Ishikawa (cell line): Measurements from ENCODE around the gene HSD17B4.

ENCODE experiments used
- CEBPB ChIP-seq: IDR thresholded peaks from 2 replicates; pipeline ENCODE4 v1.6.1; 2012
- EGR1 ChIP-seq: IDR thresholded peaks from 2 replicates; pipeline ENCODE4 v1.6.1; 2012
- EP300 ChIP-seq: IDR thresholded peaks from 2 replicates; pipeline ENCODE4 v1.6.1; 2012; ENCODE audit warnings: borderline replicate concordance
- NFIC ChIP-seq: IDR thresholded peaks from 2 replicates; pipeline ENCODE4 v1.6.1; 2012
- RAD21 ChIP-seq: IDR thresholded peaks from 2 replicates; pipeline ENCODE4 v1.6.1; 2012; ENCODE audit warnings: low read depth
- REST ChIP-seq: IDR thresholded peaks from 2 replicates; pipeline ENCODE4 v1.6.1; 2012; ENCODE audit warnings: low read depth, mild to moderate bottlenecking
- TAF1 ChIP-seq: IDR thresholded peaks from 2 replicates; pipeline ENCODE4 v1.6.1; 2012; ENCODE audit warnings: low read depth, mild to moderate bottlenecking
- YY1 ChIP-seq: IDR thresholded peaks from 2 replicates; pipeline ENCODE4 v1.6.1; 2012; ENCODE audit warnings: low read depth
- ZBTB7A ChIP-seq: IDR thresholded peaks from 2 replicates; pipeline ENCODE4 v1.6.1; 2012; ENCODE audit warnings: low read depth

GRCh38 chr5:119458911-119459632 is 6.8 kb downstream of the HSD17B4 start:
- no peak for TF ChIP-seq CEBPB
- TF ChIP-seq REST = no peak
- TF ChIP-seq YY1 = no peak
- no peak for TF ChIP-seq TAF1
- no peak for TF ChIP-seq NFIC
- TF ChIP-seq RAD21 = no peak
- TF ChIP-seq EP300 = no peak
- no peak for TF ChIP-seq EGR1
- no peak for TF ChIP-seq ZBTB7A
